DMS153 (cell line): ENCODE data around the gene UBR4.

ENCODE experiments used
- DNase-seq: peaks from one replicate; lab custom pipeline; 2025; lab: John Stamatoyannopoulos, UW

UBR4 gene

DNA sequence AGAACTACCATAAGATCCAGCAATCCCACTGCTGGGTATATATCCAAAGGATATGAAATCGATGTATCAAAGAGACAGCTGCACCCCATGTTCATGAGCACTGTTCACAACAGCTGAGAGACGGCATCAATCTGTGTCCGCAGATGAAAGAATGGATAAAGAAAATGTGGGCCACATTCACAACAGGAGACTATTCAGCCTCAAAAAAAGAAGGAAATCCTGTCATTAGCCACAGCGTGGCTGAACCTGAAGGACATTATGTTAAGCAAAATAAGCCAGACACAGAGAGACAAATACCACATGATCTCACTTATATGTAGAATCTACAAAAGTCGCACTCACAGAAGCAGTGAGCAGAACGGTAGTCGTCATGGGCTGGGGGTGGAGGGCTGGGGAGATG lies 154.4 kb downstream of the UBR4 start:
- DNase-seq = no peak

DNA sequence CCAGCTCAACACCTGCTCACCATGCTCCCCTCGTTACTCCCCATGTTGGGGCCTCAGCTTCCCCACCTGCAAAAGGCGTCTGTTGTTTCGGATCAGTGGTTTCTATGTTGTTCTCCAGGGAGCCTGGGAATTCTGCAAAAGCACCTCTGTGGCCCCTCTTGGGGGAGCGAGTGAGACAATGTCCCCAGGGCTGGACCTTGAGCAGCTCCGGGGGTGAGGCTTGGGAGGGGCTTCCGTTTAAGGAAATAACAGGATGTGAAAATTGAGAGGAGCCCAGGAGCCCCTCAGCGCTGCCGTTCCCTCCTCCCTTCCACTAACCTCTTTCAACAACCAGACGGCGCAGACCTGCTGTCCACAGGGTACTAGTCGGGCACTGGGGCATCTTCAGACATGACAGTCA lies 155.1 kb downstream of the UBR4 start:
- DNase-seq = no peak

DNA sequence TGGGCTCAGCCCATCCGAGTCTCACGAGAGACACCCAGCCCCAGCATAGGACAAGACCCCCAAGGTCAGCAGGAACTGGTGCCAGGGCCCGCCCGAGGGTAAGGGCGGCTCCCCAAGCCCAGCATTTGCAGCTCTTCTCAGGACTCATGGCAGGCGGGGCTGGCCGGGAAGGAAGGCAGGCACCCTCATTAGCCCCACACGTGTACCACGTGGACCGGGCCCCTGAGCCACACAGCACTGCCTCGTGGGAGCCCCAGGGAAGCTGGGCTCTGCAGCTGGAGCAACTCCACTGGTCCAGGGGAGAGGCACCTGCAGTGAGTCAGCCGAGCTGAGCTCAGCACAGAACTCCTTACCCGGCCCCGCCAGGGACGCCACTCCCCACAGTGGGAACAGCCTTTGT lies 155.8 kb downstream of the UBR4 start:
- DNase-seq = no peak

- no peak for DNase-seq
These were observed 156.6 kb downstream of the UBR4 start for GRCh38 chr1:19053486-19053885.

DNA sequence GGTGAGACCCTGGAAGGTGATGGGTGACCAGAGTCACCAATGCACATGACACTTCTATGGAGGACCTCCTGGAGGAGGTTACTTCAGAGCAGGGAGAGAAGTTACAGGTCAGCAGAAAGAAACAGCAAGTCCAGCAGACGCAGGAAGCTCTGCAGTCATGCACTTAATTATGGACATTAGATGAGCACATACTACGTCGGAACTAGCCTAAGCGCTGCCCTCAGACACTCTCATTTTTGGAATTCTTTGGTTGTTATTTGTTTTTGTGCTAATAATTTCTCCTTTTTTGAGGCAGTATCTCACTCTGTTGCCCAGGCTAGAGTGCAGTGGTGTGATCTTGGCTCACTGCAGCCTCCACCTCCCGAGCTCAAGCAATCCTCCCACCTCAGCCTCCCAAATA lies 160.3 kb downstream of the UBR4 start:
- DNase-seq = no peak

- no peak for DNase-seq
These were observed 160.8 kb downstream of the UBR4 start for GRCh38 chr1:19049128-19049768.

DNA sequence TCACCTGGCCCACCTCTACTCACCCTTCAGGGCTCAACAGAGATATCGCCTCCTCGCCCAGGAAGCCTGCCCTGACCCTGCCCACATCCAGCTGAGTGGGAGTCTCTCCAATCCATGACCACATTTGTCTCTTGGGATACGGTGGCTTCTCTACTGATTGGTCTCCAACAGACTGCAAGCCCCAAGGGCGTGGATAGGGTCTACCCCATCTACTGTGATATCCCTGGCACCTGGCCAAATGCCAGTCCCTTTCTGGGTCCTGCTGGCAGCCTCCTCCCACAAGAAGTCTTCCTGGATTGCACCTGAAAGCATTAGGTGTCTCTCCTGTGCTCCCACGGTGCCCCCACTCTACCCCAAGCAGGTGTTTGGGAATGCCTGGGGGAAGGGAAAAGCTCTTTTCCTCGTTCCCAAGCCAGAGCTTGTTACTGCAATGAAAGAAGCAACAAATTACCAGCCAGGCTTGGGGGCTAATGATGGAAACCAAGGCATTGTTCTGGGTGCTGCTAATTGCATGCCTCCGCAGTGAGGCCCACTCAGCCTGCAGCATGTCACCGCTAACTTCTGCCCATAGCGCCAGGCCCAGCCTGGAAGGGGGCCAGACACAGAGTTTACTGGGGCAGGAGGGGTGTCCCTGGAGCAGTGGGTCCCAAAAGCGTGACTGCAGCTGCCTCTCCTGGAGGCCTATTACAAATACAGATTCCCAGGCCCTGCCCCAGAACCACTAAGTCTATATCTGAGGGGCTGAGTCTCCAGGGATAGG lies 162.9 kb downstream of the UBR4 start:
- no peak for DNase-seq

DNA sequence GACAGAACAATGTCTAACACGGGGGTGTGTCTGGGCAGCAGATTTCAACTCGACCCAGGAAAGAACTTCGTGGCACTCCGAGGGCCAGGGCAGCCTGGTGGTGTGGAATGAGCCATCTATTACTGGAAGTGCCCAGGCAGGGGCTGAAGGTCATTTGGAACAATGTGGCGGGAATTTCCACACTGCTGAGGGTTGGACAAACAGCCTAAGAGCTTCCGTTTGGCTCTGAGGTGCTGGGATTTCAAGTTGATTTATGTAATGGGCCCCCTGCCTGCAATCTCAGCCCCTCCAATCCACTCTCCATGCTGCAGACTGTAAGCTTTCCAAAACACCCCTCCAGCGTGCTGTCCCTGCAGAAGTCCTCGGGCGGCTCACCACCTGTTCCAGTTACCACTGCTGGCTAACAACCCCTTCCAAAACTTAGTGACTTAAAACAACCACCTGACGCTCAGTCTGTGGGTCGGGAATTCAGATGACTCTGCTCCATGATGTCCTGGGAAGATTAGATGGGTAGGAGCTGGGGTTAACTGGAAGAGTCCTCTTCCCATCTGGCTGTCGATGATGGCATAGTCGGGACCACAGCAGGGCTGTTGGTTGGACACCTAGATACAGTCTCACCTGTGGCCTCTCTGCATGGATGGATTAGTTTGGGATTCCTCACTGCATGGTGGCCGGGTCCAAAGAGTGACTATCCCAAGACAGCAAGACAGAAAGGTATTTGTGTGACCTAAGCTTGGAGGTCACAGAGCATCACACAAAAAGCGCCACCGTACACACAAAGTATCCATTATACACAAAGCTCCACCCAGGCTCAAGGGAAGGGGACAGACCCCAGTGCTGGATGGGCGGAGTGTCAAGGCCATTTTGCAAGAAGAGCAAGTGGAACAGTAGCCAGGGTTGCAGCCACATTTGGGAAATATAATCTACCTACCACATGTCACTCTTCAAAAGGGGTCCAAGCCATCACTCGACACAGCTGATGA lies 163.9 kb downstream of the UBR4 start:
- no peak for DNase-seq

GRCh38 chr1:19044975-19045831 lies 164.9 kb downstream of the UBR4 start:
- no peak for DNase-seq

DNA sequence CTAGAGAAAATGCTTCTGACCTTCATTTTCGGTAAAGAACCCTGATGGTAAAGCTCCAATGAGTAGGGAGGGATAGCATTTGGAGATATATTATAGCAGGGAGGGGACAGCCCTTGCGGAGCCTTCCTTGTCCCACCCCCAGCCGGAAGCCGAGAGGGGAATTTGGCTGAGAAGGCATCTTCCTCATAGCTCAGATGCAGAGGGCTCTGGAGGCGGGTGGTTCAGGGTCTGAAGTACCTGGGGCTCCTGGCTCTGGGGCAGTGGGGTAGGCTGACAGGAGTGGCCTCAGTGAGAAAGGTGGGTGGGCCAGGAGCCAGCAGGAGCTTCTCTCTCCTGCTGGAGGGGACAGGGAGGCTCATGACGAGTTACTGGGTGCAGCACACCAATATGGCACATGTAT lies 165.6 kb downstream of the UBR4 start:
- DNase-seq = no peak

GRCh38 chr1:19043579-19044443 lies 166.3 kb downstream of the UBR4 start:
- no peak for DNase-seq

- no peak for DNase-seq
These were observed 167.1 kb downstream of the UBR4 start for GRCh38 chr1:19042675-19043578.

DNA sequence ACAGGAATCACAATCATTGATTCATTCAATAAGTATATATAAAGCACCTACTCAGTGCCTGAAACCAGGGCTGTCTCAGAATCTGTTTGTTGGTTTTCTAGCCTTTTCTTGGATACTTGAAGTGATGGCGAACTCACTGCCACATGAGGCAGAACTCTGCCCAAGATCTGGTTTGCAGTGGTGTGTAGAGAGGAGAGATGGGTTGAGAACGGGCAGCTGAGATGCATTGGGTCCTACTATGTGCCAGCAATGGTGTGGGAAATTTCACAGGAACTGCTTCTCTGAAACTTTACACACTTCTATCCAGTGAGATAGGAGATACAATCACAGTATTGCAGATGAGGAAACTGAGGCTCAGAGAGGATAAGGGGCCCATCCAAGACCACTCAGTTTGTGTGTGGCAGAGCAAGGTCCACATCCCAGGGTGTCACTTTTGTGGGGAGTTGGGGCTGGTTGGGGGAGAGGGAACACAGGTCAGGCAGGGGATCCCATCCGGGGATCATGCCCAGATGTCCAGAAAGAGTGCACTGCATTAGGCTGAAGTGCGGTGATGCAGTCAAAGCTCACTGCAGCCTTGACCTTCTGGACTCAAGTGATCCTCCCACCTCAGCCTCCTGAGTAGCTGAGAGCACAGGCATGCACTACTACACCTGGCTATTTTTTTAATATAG lies 169.9 kb downstream of the UBR4 start:
- no peak for DNase-seq

GRCh38 chr1:19038732-19039131 lies 171.3 kb downstream of the UBR4 start:
- no peak for DNase-seq

GRCh38 chr1:19038096-19038495 lies 172.0 kb downstream of the UBR4 start:
- no peak for DNase-seq

DNA sequence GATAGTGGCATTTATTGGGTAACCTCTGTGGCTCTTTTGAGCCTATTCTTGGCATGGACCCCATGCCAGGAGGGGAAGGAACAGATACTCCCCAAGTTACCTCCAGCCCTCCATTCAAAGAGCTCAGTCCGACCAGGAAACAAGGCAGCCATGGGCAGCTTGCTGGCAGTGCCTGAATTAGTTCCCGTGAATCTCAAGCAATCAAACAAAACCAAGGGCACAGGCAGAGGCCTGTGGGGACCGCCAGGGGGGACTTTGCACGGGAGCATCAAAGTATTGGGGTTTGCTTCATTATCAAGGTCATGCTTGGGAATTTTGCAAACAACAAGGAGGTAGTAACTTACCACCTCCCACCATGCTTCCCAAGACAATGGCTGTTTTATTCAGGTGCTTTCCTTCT lies 172.4 kb downstream of the UBR4 start:
- no peak for DNase-seq

DNA sequence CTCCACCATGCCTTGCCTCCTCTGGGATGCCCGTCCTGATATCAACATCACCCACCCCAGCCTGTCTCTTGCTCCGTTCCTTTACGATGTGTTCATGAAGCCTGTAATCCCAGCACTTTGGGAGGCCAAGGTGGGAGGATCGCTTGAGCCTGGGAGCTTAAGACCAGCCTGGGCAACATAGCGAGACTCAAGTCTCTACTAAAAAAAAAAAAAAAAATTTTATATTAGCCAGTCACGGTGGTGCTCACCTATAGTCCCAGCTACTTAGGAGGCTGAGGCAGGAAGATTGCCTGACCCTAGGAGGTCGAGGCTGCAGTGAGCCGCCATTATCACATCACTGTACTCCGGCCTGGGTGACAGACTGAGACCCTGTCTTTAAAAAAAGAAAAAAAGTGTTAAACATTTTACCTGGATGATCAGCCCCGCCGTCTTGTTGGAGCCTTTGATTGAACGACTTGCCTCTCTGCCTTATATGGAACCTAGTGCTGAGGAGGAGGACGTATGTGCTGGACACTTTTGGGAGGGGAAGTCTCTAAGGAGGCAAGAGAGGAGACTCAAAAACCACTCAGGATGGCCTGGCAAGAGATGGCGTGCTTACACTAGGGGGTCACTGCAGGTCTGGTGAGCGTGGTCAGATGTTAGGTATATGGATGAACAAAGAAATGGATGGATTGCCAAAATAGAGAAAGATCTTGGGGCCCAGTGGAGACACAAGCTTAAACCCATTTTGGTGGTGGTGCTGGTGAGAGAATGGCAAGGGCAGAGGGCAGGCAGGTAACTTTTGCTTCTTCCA lies 173.1 kb downstream of the UBR4 start:
- no peak for DNase-seq
